ENCODE data around the gene GRM8.

- TF ChIP-seq CTCF (IDR thresholded peaks at IDR 0.05; ENCODE audit: low read depth, low read length, poor library complexity, severe bottlenecking) (no peak), EZH2phosphoT487 (IDR thresholded peaks at IDR 0.05; ENCODE audit: borderline replicate concordance, low read length) (no peak)
Observed at GRCh38 chr7:126720232-126720631, 532.5 kb downstream of the GRM8 start.
